ENCODE results near the gene KY.

GRCh38 chr3:134640872-134641470 is 9.9 kb downstream of the KY start:
- TF ChIP-seq CTCF (IDR thresholded peaks at IDR 0.05; ENCODE audit: low read depth, low read length, poor library complexity, severe bottlenecking) (peak; percentile 65), EZH2phosphoT487 (IDR thresholded peaks at IDR 0.05; ENCODE audit: borderline replicate concordance, low read length) (no peak)

Data from DOHH2 (cell line).